GM19397 (cell line): ENCODE data around the gene UBTF.

ENCODE experiments used
- ATAC-seq: cut with Tn5 transposase; IDR thresholded peaks from one replicate; pipeline ENCODE4 v1.9.1; 2021; ENCODE audit warnings: mild to moderate bottlenecking, moderate library complexity; ENCODE audit not compliant: unreplicated experiment

Gene UBTF

GRCh38 chr17:44216173-44216572, 3.3 kb downstream of the UBTF start:
- no peak for ATAC-seq

DNA sequence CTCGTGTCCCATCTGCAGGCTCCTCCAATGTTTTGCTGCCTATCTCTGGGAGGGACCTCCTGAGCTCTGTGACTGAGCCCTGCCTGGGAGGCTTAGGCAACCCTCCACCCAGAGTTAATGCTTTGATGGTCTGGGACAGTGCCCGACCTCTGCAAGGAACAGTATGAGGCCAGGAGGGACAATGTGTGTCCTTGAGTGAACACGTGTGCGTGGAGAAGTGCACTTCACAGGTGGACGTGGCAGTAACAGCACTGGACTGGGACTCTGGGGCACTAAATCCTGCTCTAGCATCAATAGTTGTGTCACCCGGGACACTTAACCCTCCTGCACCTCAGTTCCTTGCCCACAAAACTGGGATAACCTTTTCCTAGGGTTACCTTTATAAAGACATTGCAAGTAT, 4.6 kb downstream of the UBTF start:
- no peak for ATAC-seq

DNA sequence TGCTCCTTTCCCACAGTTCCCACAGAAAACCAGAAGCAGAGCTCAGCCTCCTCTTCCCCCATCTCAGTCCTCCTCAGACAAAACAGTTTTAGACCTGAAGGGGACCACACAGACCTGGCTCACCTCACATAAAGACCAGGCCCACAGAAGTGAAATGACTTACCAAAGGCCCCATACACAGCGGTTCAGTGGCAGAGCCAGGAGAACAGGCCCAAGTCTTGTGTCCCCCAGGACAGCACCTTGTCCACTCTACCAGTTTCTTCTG, 5.3 kb downstream of the UBTF start:
- no peak for ATAC-seq

DNA sequence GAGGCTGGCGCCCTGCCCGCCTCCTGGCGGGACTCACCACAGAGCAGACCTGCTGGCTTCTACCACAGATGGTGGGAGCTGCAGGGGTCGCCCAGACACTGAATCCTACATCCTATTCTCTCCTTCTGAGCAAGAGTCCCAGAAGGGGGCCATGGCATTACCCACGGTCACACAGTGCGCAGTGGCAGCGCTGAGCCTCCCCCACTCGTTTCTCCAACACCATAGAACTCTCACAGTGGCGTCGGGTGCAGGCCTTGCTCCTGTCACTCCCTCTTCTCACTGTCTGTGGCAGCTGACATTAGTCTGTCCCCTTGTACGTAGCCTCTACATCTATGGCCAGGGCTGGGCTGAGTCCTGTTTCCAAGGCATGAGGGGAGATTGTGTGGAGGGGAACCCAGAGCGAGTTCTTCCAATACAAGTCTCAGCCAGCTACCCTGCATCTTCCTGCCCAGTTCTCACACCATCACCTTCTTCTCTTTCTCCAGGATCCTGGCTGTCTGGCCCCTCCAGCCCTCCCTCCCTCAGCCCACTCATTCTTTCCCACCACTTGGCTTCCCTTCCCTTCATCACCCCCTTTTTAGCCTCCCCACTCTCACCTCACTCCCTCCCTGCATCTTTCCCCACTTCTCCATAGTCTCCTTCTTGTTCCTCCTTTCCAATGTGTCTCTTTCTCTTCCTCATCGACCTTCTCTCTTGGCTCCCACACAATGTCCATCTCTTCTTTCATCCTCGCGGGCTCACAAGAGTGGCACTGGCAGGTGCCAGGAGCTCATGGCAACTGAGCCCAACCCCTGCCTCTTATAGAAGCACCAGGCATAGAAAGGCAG, 5.9 kb downstream of the UBTF start:
- no peak for ATAC-seq

GRCh38 chr17:44212507-44213402, 6.7 kb downstream of the UBTF start:
- no peak for ATAC-seq

DNA sequence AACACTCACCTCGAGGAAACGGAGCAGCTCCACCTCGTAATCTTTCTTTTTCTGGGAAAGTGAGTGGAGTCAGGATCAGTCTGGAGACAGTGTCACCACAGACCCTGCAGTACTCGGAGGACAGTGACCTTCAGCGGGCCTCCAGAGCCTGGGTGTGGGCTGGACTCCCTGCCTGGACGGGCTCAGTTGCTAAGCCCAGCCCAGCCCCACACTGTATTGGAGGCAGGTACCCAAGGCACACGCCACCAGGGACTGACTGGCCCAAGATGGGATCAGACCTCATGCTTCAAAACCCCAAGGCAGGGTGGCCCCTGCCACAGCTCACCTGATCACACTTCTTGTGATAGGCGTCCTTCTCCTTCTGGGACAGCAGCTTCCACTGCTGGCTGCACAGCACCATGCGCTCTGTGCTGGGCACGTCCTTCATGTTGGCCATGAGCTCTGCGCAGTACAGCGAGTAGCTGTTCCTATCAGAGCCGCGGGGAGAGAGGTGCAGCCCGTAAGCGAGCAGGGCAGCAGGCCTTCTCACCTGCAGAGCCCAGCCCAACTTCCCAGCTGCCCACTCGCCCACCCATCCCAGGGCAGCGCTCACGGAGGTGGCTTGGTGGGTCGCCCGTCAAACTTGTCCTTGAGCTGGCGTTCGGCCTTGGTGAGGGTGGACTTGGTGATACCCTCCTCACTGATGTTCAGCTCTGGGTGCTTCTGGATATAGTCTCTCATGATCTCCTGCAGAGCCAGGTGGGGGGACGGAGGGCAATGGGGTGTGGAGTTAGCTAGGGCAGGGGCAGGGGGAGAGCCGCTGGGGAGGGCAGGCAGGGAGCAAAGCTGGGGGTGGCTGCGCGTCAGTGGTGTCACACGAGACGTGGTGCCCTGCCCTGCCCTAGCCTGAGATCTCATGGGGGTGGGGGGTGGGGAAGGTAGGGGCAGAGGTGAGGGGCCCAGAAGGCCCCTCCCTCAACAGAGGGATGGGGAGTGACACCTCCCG, 7.9 kb downstream of the UBTF start:
- no peak for ATAC-seq

DNA sequence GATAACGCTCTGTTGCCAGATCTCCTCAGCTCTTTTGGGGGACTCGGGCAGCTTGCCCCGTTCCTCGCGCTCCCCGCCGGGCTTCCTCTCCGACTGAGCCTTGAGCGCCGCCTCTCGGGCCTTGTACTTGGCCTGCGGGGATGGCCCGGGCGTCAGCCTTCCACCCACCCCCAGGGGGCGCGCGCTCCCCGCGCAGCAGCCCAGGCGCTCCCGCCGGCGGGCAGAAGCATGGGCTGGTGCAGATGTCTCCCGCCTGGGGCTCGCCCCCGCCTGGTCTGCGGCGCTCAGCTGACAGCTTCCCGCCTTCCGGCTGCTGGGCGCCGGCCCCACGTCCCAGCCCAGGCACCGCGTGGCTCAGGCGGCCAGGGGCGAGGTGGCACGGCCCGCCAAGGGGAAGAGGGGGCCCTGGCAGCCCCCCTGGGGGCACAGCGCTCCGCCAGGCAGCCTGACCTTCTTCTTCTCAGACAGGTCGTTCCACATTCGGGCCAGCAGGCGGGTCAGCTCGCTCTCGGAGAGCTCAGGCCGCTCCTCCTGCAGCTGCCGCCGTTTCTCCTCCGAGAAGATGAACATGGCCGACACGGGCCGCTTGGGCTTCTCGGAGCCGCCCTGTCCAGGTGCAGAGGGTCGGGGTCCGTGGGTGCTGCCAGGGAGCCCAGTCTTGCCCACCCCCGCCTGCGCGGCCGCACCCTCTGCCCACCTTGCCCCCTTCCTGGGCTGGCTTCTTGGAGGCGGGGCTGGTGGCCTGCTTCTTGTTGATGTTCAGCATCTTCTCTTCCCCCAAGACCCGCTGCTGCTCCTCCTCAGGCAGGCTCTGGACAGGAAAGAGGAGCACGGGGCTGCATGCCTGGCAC, 8.9 kb downstream of the UBTF start:
- peak; percentile 69 for ATAC-seq

DNA sequence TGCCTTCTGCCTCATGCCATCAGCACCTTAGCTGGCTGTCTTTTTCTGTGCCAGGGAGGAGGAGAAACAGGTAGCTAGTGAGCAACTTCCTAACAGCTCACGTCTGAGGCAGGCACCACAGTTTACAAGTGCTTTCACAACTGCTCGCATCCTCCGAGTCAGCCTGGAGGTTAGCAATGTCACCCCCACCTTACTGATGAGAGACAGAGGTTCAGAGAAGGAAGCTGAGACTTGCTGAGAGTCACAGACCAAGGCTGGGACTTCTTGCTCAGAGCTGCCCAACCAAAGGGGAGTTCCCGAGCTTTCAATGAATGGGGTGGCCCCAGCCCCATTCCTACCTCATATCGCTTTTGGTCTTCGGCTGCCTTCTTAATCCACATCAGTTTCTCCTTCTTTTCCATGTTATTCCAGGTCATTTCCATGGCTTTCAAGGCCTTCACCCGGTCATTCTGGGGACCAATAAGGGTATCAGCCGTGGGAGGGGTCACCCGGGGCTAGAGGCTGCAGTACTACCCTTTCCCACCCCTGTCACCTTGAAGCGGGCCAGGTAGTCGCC, 9.6 kb downstream of the UBTF start:
- ATAC-seq, result no peak

GRCh38 chr17:44207743-44208142, 11.7 kb downstream of the UBTF start:
- ATAC-seq, result no peak

- ATAC-seq, result no peak
These were observed 12.2 kb downstream of the UBTF start for GRCh38 chr17:44207319-44207718.

- no peak for ATAC-seq
These were observed 12.7 kb downstream of the UBTF start for GRCh38 chr17:44206825-44207155.

DNA sequence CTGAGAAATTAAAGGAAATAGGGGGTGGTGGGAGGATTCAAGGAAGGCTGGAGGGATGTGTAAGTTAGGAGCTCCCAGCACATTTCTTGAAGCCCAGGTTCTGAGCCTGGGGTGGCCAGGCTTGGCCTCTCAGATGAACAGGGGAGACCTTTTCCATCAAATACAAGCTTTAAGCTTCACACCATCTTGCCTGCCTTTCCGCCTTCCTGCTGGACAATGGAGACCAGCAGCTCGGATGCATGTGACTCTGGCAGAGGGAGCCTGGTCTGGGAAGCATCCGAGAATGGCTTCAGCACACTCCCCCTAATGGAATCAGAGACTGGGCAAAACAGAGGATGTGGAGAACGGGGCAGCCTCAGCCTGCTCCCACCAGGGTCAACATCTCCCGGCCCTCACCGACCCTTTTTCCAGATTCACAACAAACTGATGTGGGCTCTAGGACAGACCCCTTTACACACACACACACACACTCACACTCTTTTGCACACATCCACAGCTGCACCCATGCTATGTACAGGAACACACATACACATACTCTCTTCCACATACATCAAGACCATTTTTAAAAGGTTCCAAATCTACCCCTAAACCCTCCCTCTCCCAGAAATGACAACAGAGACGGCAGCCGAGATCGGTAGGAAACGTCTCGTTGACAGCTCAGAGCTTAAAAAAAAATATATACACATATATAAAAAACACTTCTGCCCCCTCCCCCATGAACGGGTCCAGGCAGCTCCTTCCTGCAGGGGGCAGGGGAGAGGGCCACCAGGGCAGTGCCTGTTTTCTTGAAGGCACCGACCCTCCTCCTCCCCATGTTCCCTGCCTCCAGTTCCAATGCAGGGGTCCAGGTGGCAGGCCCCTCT, 13.3 kb downstream of the UBTF start:
- ATAC-seq, result no peak

- no peak for ATAC-seq
These were observed 15.0 kb downstream of the UBTF start for GRCh38 chr17:44204441-44204882.

- ATAC-seq, result no peak
These were observed 15.6 kb downstream of the UBTF start for GRCh38 chr17:44203731-44204440.

- no peak for ATAC-seq
These were observed 16.7 kb downstream of the UBTF start for GRCh38 chr17:44202756-44203155.

- ATAC-seq, result no peak
These were observed 18.9 kb downstream of the UBTF start for GRCh38 chr17:44200478-44201155.

- peak; percentile 73 for ATAC-seq
These were observed 19.7 kb downstream of the UBTF start, which contains the start of gene ATXN7L3 for GRCh38 chr17:44199553-44200477. Gene ATXN7L3 (minus strand): TSS chr17:44199884. CDS start chr17:44198070, 1,814 bp downstream.
